Smooth muscle cell (in vitro differentiated cells): ENCODE measurements around the gene TTC32. TPM values are rescaled to one million over a fixed set of nuclear protein-coding genes. Genes with fewer than 3 reads are reported as not detected.

ENCODE experiments used
- DNase-seq: peaks from one replicate; lab custom pipeline; 2025; ENCODE audit not compliant: unreplicated experiment; lab: John Stamatoyannopoulos, UW
- H2AFZ ChIP-seq: fragments of 200-600 bp; sonication (generic); 2 replicates; pipeline ENCODE4 v1.6.0; 2016; ENCODE audit warnings: antibody characterized with exemption, low read depth, mild to moderate bottlenecking
- H3F3A ChIP-seq: fragments of 200-600 bp; sonication (generic); 2 replicates; pipeline ENCODE4 v1.6.0; 2017; ENCODE audit warnings: antibody characterized with exemption, low read depth
- H3K27ac ChIP-seq: fragments of 200-600 bp; sonication (generic); 2 replicates; pipeline ENCODE4 v1.5.1; 2016; ENCODE audit warnings: low read depth, mild to moderate bottlenecking
- H3K27me3 ChIP-seq: fragments of 200-600 bp; sonication (generic); 2 replicates; pipeline ENCODE4 v1.6.1; 2016; ENCODE audit warnings: low read depth, mild to moderate bottlenecking
- H3K36me3 ChIP-seq: fragments of 200-600 bp; sonication (generic); 2 replicates; pipeline ENCODE4 v1.5.1; 2016; ENCODE audit warnings: low read depth
- H3K4me1 ChIP-seq: fragments of 200-600 bp; sonication (generic); 2 replicates; pipeline ENCODE4 v1.5.1; 2016; ENCODE audit warnings: low read depth
- H3K4me2 ChIP-seq: fragments of 200-600 bp; sonication (generic); 2 replicates; pipeline ENCODE4 v1.6.0; 2016; ENCODE audit warnings: mild to moderate bottlenecking
- H3K4me3 ChIP-seq: fragments of 200-600 bp; sonication (generic); 2 replicates; pipeline ENCODE4 v1.5.1; 2016; ENCODE audit warnings: mild to moderate bottlenecking
- H3K79me2 ChIP-seq: fragments of 200-600 bp; sonication (generic); 2 replicates; pipeline ENCODE4 v1.6.0; 2016; ENCODE audit warnings: low read depth, mild to moderate bottlenecking
- H3K9ac ChIP-seq: fragments of 200-600 bp; sonication (generic); 2 replicates; pipeline ENCODE4 v1.6.0; 2016; ENCODE audit warnings: low read depth
- H3K9me3 ChIP-seq: fragments of 200-600 bp; sonication (generic); replicated peaks from 2 replicates; pipeline ENCODE4 v1.5.1; 2016; ENCODE audit warnings: low read depth
- H4K20me1 ChIP-seq: fragments of 200-600 bp; sonication (generic); 2 replicates; pipeline ENCODE4 v1.6.0; 2016; ENCODE audit warnings: low read depth
- WGBS: methylation state at CpG from one replicate; pipeline ENCODE4 v1.1.7; 2016; ENCODE audit warnings: low lambda C conversion rate; 5-methylcytosine and 5-hydroxymethylcytosine counted together
- polyA plus RNA-seq: library from polyadenylated mRNA; unstranded; fragments of >200 nt; fragmentation: Nextera tagmentation; extraction: Ambion mirVana; gene quantifications from 2 replicates; pipeline ENCODE4 v1.2.1, GENCODE V29; 2016
- total RNA-seq: library from RNA; depleted of rRNA; stranded (reverse); fragments of >200 nt; gene quantifications from 2 replicates; pipeline ENCODE4 v1.2.3, GENCODE V29; 2014
- TF ChIP-seq, protein P1 (sequence below): fragments of 200-600 bp; sonication (generic); IDR thresholded peaks from 2 replicates; pipeline ENCODE4 v1.5.1; 2017; ENCODE audit warnings: borderline replicate concordance, mild to moderate bottlenecking, antibody characterized with exemption; ENCODE audit not compliant: insufficient read depth, poor library complexity, severe bottlenecking

TTC32 gene
- total and polyA plus RNA-seq, 2 experiments from 2014 or later = 5.2 to 6.2 TPM

DNA sequence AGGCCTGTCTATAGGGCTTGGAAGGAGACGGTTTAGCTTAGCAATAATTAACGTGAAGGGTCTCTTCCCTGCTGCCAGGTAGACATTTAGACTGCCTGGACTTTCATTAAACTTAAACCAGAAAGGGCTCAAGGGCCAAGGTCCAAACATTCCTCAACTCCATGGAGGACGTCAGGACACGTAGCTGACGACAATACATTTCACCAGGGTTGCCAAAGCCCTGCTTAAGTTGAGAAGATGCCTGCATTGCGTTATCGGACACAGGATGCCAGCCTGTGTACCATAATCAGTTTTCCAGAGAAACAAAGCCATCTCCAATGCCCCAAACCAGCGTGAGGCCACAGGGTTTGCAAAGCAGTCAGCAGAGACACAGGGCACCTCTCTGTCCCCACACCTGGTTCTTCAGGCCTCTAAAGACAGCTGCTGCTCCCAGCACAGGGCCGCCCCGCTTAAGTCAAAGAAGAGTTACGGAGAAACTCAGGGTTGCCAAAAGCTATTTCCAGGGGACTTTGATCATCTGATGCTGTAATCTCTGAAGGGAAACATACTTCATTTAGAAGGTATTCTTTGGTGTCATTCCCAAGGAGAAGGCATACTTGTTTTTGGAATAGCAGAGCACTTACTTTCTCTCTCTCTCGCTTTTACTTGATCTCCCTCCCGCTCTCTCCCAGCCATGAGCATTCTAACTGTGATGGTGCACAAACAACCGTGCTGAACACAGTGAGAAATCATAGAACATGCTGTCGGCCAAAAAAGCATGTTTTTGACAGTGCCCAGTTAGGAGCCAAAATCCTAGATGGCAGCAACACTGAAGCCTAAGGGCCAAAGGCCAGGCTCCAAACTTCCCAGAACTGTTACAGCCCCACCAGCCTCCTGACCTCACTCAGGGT lies 46.0 kb downstream of the TTC32 start:
- H3F3A ChIP-seq = no peaks in the 10 kb centered on the region
- no peaks in the 10 kb centered on the region for H3K79me2 ChIP-seq

DNA sequence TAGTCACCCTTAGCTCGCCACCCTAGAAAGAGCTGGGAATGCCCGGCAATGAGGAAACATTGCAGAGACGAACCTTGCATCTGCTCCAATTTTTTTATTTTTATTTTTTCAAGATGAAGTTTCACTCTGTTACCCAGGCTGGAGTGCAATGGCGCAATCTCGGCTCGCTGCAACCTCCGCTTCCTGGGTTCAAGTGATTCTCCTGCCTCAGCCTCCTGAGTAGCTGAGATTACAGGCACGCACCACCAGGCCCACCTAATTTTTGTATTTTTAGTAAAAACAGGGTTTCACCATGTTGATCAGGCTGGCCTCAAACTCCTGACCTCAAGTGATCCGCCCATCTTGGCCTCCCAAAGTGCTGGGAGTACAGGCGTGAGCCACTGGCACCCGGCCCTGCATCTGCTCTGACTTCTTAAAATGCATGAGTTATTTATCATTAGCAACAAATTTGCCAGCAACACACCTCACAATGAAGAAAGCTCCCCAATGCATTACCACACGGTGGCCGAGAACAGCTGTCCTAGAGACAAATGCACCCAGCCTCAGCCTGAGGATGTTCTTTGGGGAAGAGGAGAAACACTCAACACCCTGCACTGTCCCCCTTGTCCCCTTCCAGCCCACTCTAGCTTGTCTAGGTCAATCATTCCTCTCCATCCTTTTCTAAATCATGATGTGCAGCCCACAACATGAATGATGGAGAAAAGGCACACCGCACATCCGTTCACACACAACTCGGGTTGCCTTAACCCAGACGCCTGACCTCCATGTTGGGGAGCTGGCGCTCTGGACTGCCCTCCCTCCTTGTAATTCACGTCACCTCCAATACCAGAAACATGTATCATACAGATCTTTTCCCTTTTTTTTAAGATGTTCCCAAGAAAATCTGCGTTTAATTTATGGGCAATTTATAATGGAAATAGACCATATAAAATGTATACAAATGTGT lies 46.9 kb downstream of the TTC32 start:
- no peak overlapping the region for H2AFZ ChIP-seq
- H3K79me2 ChIP-seq = no peaks in the 10 kb centered on the region
- no peaks in the 10 kb centered on the region for H4K20me1 ChIP-seq
- no peak for DNase-seq
- no peaks in the 10 kb centered on the region for H3K4me1 ChIP-seq
- no peaks in the 10 kb centered on the region for H3K36me3 ChIP-seq
- H3K9ac ChIP-seq = no peak overlapping the region
- H3K27me3 ChIP-seq = no peaks in the 10 kb centered on the region
- H3K27ac ChIP-seq = no peak overlapping the region
- no peak overlapping the region for H3K4me3 ChIP-seq
- H3K4me2 ChIP-seq = no peak overlapping the region
- H3F3A ChIP-seq = no peaks in the 10 kb centered on the region
- no peaks in the 10 kb centered on the region for H3K9me3 ChIP-seq
- WGBS = 98% methylated on average over 20 of the region's 20 CpGs
- TF ChIP-seq, protein P1, sequence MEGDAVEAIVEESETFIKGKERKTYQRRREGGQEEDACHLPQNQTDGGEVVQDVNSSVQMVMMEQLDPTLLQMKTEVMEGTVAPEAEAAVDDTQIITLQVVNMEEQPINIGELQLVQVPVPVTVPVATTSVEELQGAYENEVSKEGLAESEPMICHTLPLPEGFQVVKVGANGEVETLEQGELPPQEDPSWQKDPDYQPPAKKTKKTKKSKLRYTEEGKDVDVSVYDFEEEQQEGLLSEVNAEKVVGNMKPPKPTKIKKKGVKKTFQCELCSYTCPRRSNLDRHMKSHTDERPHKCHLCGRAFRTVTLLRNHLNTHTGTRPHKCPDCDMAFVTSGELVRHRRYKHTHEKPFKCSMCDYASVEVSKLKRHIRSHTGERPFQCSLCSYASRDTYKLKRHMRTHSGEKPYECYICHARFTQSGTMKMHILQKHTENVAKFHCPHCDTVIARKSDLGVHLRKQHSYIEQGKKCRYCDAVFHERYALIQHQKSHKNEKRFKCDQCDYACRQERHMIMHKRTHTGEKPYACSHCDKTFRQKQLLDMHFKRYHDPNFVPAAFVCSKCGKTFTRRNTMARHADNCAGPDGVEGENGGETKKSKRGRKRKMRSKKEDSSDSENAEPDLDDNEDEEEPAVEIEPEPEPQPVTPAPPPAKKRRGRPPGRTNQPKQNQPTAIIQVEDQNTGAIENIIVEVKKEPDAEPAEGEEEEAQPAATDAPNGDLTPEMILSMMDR = no peak

More for the DNA sequence above, 46.0 kb downstream of the TTC32 start:
- no peak overlapping the region for H3K9ac ChIP-seq
- DNase-seq = no peak
- 93% methylated on average over 15 of the region's 15 CpGs for WGBS
- H2AFZ ChIP-seq = no peak overlapping the region
- TF ChIP-seq, protein P1 = no peak
- H3K36me3 ChIP-seq = no peaks in the 10 kb centered on the region
- no peak overlapping the region for H3K27ac ChIP-seq
- no peak overlapping the region for H3K4me3 ChIP-seq
- no peaks in the 10 kb centered on the region for H3K4me1 ChIP-seq
- no peaks in the 10 kb centered on the region for H4K20me1 ChIP-seq
- H3K9me3 ChIP-seq = no peaks in the 10 kb centered on the region
- H3K4me2 ChIP-seq = no peak overlapping the region
- H3K27me3 ChIP-seq = no peaks in the 10 kb centered on the region

DNA sequence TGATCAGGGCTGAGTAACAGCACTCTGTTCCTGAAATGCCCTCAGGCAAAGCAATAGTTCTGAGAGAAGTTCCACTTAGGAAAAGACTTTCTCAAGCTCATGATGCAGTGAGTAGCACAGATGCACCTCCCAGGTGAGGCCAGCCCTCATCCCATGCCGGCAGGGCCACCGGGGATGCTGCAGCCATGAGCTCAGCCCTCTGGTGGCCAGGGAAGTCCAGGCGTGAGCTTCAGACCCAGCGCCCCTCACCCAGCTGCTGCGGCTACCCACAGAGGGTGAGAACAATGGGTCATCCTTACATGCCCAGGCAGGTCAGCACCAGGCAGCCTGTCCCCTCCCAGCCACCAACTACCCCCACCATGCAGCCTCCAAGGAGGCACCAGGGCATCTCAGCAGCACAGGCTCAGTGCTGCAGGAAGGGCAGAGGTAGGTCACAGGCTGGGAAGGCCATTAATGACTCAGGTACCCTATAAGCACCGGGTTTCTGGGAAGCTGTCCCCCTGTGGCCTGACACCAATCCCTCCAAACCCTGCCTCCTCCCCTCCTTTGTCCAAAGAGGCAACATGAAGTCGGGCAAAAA lies 50.6 kb downstream of the TTC32 start:
- H3K4me1 ChIP-seq = no peaks in the 10 kb centered on the region
- H4K20me1 ChIP-seq = no peaks in the 10 kb centered on the region
- H3K36me3 ChIP-seq = no peaks in the 10 kb centered on the region
- H3K27ac ChIP-seq = no peak overlapping the region
- WGBS = 78% methylated on average over 7 of the region's 7 CpGs
- H2AFZ ChIP-seq = no peak overlapping the region
- no peak for DNase-seq
- H3K4me3 ChIP-seq = no peak overlapping the region
- TF ChIP-seq, protein P1 = peak; percentile 27
- H3K9me3 ChIP-seq = no peaks in the 10 kb centered on the region
- no peak overlapping the region for H3K4me2 ChIP-seq
- H3K9ac ChIP-seq = no peak overlapping the region
- no peaks in the 10 kb centered on the region for H3F3A ChIP-seq
- no peaks in the 10 kb centered on the region for H3K27me3 ChIP-seq
- no peaks in the 10 kb centered on the region for H3K79me2 ChIP-seq
